Mesothelial cell of epicardium (in vitro differentiated cells): Measurements from ENCODE around the gene NLRP1. TPM values are rescaled to one million over a fixed set of nuclear protein-coding genes. Genes with fewer than 3 reads are reported as not detected.
"Not testable (repeated sequence)": the region's sequence is repeated elsewhere in the genome, so short reads cannot be mapped to it uniquely, and the experiment has no call there.

Experiments
- DNase-seq, 2 experiments: peaks; one replicate each; pipeline ENCODE4 v3.0.0; 2021; ENCODE audit warnings: low spot score in 2 of 2; ENCODE audit not compliant: unreplicated experiment in 2 of 2
- H3K27ac Mint-ChIP-seq: 2 replicates; pipeline ENCODE4 v1.8.0; 2021; ENCODE audit warnings: mixed read lengths
- H3K27me3 Mint-ChIP-seq: 2 replicates; pipeline ENCODE4 v1.8.0; 2021; ENCODE audit warnings: low read depth, mixed read lengths
- H3K36me3 Mint-ChIP-seq: 2 replicates; pipeline ENCODE4 v1.8.0; 2021; ENCODE audit warnings: mixed read lengths
- H3K4me1 Mint-ChIP-seq: 2 replicates; pipeline ENCODE4 v1.8.0; 2021; ENCODE audit warnings: mixed read lengths
- H3K4me3 Mint-ChIP-seq: 2 replicates; pipeline ENCODE4 v1.8.0; 2021; ENCODE audit warnings: mild to moderate bottlenecking, moderate library complexity, mixed read lengths
- H3K9me3 Mint-ChIP-seq: 2 replicates; pipeline ENCODE4 v1.8.0; 2021; ENCODE audit warnings: mixed read lengths
- CTCF ChIP-seq: fragments of 200-600 bp; sonication (generic); IDR thresholded peaks from one replicate; pipeline ENCODE4 v1.5.0; 2021; ENCODE audit warnings: antibody characterized with exemption; ENCODE audit not compliant: unreplicated experiment
- total RNA-seq: library from RNA; stranded (reverse); gene quantifications from 3 replicates; pipeline ENCODE4 v1.2.1, GENCODE V29; 2021

The NLRP1 gene
- total RNA-seq, 1 donor from 2014 or later = 37.1 TPM

DNA sequence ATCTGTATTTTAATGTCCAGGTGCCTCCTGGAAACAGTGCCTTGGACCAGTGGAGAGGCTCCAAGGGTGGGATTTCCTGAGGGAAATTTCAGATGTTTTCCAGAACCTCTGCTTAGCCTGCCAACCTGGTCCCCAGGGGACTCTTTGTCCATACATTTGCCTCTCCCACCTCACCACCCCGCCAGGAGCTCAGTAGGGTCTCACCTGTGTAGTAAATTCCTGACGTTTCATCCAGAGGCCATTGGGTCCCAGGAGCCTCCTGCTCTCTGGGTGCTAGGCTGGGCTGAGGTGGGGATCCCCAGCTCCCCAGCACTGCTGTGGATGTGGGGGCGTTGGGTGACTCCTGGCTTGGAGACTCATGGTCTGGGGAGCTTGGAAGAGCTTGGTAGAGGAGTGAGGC is 2.7 kb downstream of the NLRP1 start:
- TF ChIP-seq CTCF = no peak
- Mint-ChIP-seq H3K36me3 (no peaks in the 10 kb centered on the region), H3K4me1 (no peaks in the 10 kb centered on the region), H3K27ac (no peak overlapping the region), H3K27me3 (peaks cover 3% of the 10 kb centered on the region), H3K9me3 (peaks cover 5% of the 10 kb centered on the region), H3K4me3 (no peak overlapping the region)
- no peak for DNase-seq

- no peak overlapping the region for H3K4me3 Mint-ChIP-seq
- TF ChIP-seq CTCF = no peak
- H3K4me1 Mint-ChIP-seq = no peaks in the 10 kb centered on the region
- no peak for DNase-seq
- no peaks in the 10 kb centered on the region for H3K36me3 Mint-ChIP-seq
- H3K27me3 Mint-ChIP-seq = peaks cover 9% of the 10 kb centered on the region
- peaks cover 5% of the 10 kb centered on the region for H3K9me3 Mint-ChIP-seq
- H3K27ac Mint-ChIP-seq = no peak overlapping the region
Measured at GRCh38 chr17:5580969-5581368, 3.3 kb downstream of the NLRP1 start.

GRCh38 chr17:5580367-5580766 is 3.9 kb downstream of the NLRP1 start:
- no peaks in the 10 kb centered on the region for H3K4me1 Mint-ChIP-seq
- H3K36me3 Mint-ChIP-seq = no peaks in the 10 kb centered on the region
- H3K27me3 Mint-ChIP-seq = peaks cover 13% of the 10 kb centered on the region
- TF ChIP-seq CTCF = no peak
- DNase-seq = no peak
- H3K4me3 Mint-ChIP-seq = no peak overlapping the region
- H3K9me3 Mint-ChIP-seq = peaks cover 5% of the 10 kb centered on the region
- no peak overlapping the region for H3K27ac Mint-ChIP-seq

DNA sequence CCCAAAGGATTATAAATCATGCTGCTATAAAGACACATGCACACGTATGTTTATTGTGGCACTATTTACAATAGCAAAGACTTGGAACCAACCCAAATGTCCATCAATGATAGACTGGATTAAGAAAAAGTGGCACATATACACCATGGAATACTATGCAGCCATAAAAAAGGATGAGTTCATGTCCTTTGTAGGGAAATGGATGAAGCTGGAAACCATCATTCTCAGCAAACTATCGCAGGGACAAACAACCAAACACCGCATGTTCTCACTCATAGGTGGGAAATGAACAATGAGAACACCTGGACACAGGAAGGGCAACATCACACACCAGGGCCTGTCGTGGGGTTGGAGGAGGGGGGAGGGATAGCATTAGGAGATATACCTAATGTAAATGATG is 5.5 kb downstream of the NLRP1 start:
- H3K36me3 Mint-ChIP-seq, DNase-seq, H3K4me1 Mint-ChIP-seq, H3K4me3 Mint-ChIP-seq, H3K27ac Mint-ChIP-seq: not testable (repeated sequence)
- H3K27me3 Mint-ChIP-seq = peaks cover 16% of the 10 kb centered on the region
- peaks cover 10% of the 10 kb centered on the region for H3K9me3 Mint-ChIP-seq

DNA sequence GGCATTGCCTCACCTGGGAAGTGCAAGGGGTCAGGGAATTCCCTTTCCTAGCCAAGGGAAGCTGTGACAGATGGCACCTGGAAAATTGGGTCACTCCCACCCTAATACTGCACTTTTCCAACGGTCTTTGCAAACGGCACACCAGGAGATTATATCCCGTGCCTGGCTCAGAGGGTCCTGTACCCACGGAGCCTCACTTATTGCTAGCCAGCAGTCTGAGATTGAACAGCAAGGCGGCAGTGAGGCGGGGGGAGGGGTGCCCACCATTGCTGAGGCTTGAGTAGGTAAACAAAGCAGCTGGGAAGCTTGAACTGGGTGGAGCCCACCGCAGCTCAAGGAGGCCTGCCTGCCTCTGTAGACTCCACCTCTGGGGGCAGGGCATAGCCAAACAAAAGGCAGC is 11.3 kb downstream of the NLRP1 start:
- peaks cover 42% of the 10 kb centered on the region for H3K27me3 Mint-ChIP-seq
- H3K4me3 Mint-ChIP-seq, H3K4me1 Mint-ChIP-seq, H3K36me3 Mint-ChIP-seq, H3K27ac Mint-ChIP-seq, DNase-seq: not testable (repeated sequence)
- peaks cover 25% of the 10 kb centered on the region for H3K9me3 Mint-ChIP-seq

DNA sequence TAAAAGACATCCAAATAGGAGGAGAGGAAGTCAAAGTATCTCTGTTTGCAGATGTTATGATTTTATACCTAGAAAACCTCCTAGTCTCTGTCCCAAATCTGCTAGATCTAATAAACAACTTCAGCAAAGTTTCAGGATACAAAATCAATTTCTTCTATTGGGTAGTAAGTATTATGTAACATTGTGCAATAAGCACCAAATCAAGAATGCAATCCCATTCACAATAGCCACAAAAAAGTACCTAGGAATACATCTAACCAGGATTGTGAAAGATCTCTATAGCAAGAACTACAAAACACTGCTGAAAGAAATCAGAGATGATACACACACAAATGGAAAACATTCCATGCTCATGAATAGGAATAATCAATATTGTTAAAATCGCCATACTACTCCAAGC is 13.0 kb downstream of the NLRP1 start:
- TF ChIP-seq CTCF = no peak
- no peak overlapping the region for H3K4me3 Mint-ChIP-seq
- H3K4me1 Mint-ChIP-seq = no peaks in the 10 kb centered on the region
- no peak for DNase-seq
- H3K27me3 Mint-ChIP-seq = peaks cover 48% of the 10 kb centered on the region
- H3K9me3 Mint-ChIP-seq = peaks cover 20% of the 10 kb centered on the region
- H3K36me3 Mint-ChIP-seq = no peaks in the 10 kb centered on the region
- no peak overlapping the region for H3K27ac Mint-ChIP-seq

DNA sequence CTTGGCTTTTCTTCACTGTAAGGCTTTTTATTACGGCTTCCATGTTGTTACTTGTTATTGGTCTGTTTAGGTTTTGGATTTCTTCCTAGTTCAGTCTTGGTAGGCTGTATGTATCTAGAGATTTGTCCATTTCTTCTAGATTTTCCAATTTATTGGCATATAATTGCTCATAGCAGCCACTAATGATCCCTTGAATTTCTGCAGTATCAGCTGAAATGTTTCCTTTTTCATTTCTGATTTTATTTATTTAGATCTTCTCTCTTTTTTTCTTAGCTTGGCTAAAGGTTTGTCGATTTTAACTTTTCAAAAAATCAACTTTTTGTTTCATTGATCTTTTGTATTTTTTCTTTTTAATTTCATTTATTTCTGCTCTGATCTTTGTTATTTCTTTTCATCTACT is 18.5 kb downstream of the NLRP1 start:
- peaks cover 58% of the 10 kb centered on the region for H3K27me3 Mint-ChIP-seq
- H3K4me1 Mint-ChIP-seq = no peaks in the 10 kb centered on the region
- no peak for DNase-seq
- no peak overlapping the region for H3K4me3 Mint-ChIP-seq
- H3K36me3 Mint-ChIP-seq = no peaks in the 10 kb centered on the region
- no peak overlapping the region for H3K27ac Mint-ChIP-seq
- H3K9me3 Mint-ChIP-seq = peaks cover under 1% of the 10 kb centered on the region
- TF ChIP-seq CTCF = no peak
